ENCODE data around the gene ABCC4.
A peak's percentile ranks its signal among the peaks of the same experiment; 100 is the strongest.
"Not testable (repeated sequence)": the region's sequence is repeated elsewhere in the genome, so short reads cannot be mapped to it uniquely, and the experiment has no call there.

Gene ABCC4

GRCh38 chr13:95269756-95270155 is 31.5 kb downstream of the ABCC4 start (continued):
- no peak for TF ChIP-seq ZNF449 (tag by site-specific recombination; IDR thresholded peaks at IDR 0.05)
- TF ChIP-seq ZNF561 (tag by site-specific recombination; IDR thresholded peaks at IDR 0.05; ENCODE audit: borderline replicate concordance): no peak
- TF ChIP-seq ZNF398 (tag by site-specific recombination; IDR thresholded peaks at IDR 0.05): no peak

- H3K4me3 ChIP-seq (ENCODE audit: low read depth, low read length); CTCF ChIA-PET; POLR2A ChIA-PET; H3K4me1 ChIP-seq (ENCODE audit: control insufficient read depth, insufficient read depth, low read length); H3K36me3 ChIP-seq (ENCODE audit: control insufficient read depth in 2 of 2, insufficient read depth in 1 of 2, low read length in 2 of 2); H3K9me3 ChIP-seq (ENCODE audit: control insufficient read depth, insufficient read depth, low read depth, low read length); H3K27ac ChIP-seq (ENCODE audit: extremely low read depth, low read depth, low read length): not testable (repeated sequence)
Measured at GRCh38 chr13:95268343-95269065, 32.7 kb downstream of the ABCC4 start.

- Histone ChIP-seq H3K4me3 (ENCODE audit: low read depth, low read length) (no peak overlapping the region), H3K9me3 (ENCODE audit: control insufficient read depth, insufficient read depth, low read depth, low read length) (no peaks in the 10 kb centered on the region), H3K36me3 (ENCODE audit: control insufficient read depth in 2 of 2, insufficient read depth in 1 of 2, low read length in 2 of 2) (peaks cover 0 to 5% of the 10 kb centered on the region in 2 experiments; a peak in 1 of 3 replicates), H3K4me1 (ENCODE audit: control insufficient read depth, insufficient read depth, low read length) (peaks cover 3% of the 10 kb centered on the region), H3K27ac (ENCODE audit: extremely low read depth, low read depth, low read length) (no peak overlapping the region)
- CTCF ChIA-PET: no interaction called here
- POLR2A ChIA-PET: no interaction called here
- TF ChIP-seq ZNF692 (tag by site-specific recombination; IDR thresholded peaks at IDR 0.05): peak; percentile 60
- TF ChIP-seq MYNN (tag by site-specific recombination; IDR thresholded peaks at IDR 0.05; ENCODE audit: borderline replicate concordance): 0 out of 2 replicates have a peak, but pooled peaks have one; percentile 7
- TF ChIP-seq ZSCAN23 (tag by site-specific recombination; IDR thresholded peaks at IDR 0.05): no peak
- 0 out of 2 replicates have a peak, but pooled peaks have one; percentile 11 for TF ChIP-seq ZNF394 (tag by site-specific recombination; IDR thresholded peaks at IDR 0.05; ENCODE audit: borderline replicate concordance)
- TF ChIP-seq ZNF664 (tag by site-specific recombination; IDR thresholded peaks at IDR 0.05): no peak
- no peak for TF ChIP-seq ZBTB44 (tag by site-specific recombination; IDR thresholded peaks at IDR 0.05)
- no peak for TF ChIP-seq ZFP69B (tag by site-specific recombination; IDR thresholded peaks at IDR 0.05)
- TF ChIP-seq ZNF155 (tag by site-specific recombination; IDR thresholded peaks at IDR 0.05): no peak
- TF ChIP-seq WT1 (tag by site-specific recombination; IDR thresholded peaks at IDR 0.05): peak; percentile 67
- TF ChIP-seq ZEB2 (tag by site-specific recombination; IDR thresholded peaks at IDR 0.05): peak; percentile 75
- TF ChIP-seq ZNF335 (tag by site-specific recombination; conservative IDR thresholded peaks at IDR 0.05): peak; percentile 23; the same call in 1 of the 2 replicates
- no peak for TF ChIP-seq ZNF10 (tag by site-specific recombination; IDR thresholded peaks at IDR 0.05)
- peak; percentile 30; the same call in 1 of the 2 replicates for TF ChIP-seq SP2 (tag by site-specific recombination; IDR thresholded peaks at IDR 0.05)
- TF ChIP-seq ZNF600 (tag by site-specific recombination; IDR thresholded peaks at IDR 0.05): peak; percentile 93
- TF ChIP-seq, protein P1, sequence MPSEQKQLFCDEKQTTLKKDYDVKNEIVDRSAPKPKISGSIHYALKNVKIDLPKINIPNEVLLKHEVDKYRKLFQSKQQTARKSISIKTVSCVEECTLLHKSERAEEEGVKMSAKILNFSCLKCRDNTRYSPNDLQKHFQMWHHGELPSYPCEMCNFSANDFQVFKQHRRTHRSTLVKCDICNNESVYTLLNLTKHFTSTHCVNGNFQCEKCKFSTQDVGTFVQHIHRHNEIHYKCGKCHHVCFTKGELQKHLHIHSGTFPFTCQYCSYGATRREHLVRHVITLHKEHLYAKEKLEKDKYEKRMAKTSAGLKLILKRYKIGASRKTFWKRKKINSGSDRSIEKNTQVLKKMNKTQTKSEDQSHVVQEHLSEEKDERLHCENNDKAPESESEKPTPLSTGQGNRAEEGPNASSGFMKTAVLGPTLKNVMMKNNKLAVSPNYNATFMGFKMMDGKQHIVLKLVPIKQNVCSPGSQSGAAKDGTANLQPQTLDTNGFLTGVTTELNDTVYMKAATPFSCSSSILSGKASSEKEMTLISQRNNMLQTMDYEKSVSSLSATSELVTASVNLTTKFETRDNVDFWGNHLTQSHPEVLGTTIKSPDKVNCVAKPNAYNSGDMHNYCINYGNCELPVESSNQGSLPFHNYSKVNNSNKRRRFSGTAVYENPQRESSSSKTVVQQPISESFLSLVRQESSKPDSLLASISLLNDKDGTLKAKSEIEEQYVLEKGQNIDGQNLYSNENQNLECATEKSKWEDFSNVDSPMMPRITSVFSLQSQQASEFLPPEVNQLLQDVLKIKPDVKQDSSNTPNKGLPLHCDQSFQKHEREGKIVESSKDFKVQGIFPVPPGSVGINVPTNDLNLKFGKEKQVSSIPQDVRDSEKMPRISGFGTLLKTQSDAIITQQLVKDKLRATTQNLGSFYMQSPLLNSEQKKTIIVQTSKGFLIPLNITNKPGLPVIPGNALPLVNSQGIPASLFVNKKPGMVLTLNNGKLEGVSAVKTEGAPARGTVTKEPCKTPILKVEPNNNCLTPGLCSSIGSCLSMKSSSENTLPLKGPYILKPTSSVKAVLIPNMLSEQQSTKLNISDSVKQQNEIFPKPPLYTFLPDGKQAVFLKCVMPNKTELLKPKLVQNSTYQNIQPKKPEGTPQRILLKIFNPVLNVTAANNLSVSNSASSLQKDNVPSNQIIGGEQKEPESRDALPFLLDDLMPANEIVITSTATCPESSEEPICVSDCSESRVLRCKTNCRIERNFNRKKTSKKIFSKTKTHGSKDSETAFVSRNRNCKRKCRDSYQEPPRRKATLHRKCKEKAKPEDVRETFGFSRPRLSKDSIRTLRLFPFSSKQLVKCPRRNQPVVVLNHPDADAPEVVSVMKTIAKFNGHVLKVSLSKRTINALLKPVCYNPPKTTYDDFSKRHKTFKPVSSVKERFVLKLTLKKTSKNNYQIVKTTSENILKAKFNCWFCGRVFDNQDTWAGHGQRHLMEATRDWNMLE (tag by site-specific recombination; conservative IDR thresholded peaks at IDR 0.05; ENCODE audit: low read depth): 0 out of 2 replicates have a peak, but pooled peaks have one; percentile 18
Measured at GRCh38 chr13:95267662-95268342, 33.4 kb downstream of the ABCC4 start.
